Measurements from ENCODE around the gene TTC34.

DNA sequence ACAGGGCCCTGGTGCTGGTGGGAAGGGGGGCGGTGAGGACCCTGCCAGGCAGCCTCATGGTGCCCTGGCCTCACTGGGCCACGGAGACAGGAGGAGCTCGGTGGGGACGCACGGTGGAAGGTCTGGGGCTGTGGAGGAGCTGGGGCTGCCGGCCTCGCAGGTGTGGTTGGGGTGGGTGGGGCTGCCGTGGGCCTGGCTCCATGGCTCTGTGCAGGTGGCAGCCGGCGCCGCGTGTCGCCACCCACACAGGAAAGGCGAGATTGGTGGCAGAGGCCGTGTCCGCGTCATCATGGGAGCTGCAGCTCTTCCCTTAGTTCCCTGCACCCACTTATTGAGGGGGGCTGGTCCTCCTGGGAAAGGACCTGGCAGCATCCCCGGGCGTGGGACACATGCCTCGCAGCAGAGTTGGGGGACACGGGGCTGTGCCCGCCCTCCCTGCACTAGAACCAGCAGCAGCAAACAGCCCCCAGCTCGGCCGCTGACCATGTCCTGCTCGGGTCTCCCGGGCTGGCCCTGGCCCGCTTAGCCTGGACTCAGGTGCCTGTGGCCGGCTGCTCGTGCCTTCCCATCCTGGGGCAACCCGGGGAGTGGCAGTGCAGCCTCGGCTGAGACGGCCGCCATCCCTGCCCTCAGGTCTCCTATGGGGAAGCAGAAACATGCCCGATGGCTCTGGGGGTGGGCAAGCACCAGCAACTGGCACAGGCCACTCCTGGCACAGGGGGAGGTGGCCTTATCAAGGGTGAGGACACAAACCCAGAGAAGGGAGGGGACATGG lies 7.5 kb upstream of the TTC34 start:
- TF ChIP-seq POLR2A (IDR thresholded peaks at IDR 0.05) (no peak), EP300 (IDR thresholded peaks at IDR 0.05) (no peak)
- TF ChIP-seq, protein P1, sequence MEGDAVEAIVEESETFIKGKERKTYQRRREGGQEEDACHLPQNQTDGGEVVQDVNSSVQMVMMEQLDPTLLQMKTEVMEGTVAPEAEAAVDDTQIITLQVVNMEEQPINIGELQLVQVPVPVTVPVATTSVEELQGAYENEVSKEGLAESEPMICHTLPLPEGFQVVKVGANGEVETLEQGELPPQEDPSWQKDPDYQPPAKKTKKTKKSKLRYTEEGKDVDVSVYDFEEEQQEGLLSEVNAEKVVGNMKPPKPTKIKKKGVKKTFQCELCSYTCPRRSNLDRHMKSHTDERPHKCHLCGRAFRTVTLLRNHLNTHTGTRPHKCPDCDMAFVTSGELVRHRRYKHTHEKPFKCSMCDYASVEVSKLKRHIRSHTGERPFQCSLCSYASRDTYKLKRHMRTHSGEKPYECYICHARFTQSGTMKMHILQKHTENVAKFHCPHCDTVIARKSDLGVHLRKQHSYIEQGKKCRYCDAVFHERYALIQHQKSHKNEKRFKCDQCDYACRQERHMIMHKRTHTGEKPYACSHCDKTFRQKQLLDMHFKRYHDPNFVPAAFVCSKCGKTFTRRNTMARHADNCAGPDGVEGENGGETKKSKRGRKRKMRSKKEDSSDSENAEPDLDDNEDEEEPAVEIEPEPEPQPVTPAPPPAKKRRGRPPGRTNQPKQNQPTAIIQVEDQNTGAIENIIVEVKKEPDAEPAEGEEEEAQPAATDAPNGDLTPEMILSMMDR (IDR thresholded peaks at IDR 0.05) = no peak

Measured in gastroesophageal sphincter (tissue), 3 donors.